ENCODE data around the gene CCDC14.

- TF ChIP-seq CTCF (conservative IDR thresholded peaks at IDR 0.05; ENCODE audit: low read depth, low read length) (no peak), MAZ (IDR thresholded peaks at IDR 0.05; ENCODE audit: borderline replicate concordance, low read depth, low read length) (no peak), USF2 (IDR thresholded peaks at IDR 0.05; ENCODE audit: low read depth, low read length) (no peak), RAD21 (IDR thresholded peaks at IDR 0.05; ENCODE audit: low read length) (no peak), POLR2A (IDR thresholded peaks at IDR 0.05; ENCODE audit: low read depth, low read length) (no peak), CHD1 (IDR thresholded peaks at IDR 0.05; ENCODE audit: low read depth, low read length) (no peak), BHLHE40 (IDR thresholded peaks at IDR 0.05; ENCODE audit: low read depth, low read length) (no peak), RCOR1 (IDR thresholded peaks at IDR 0.05; ENCODE audit: insufficient replicate concordance, low read length) (no peak), CEBPB (IDR thresholded peaks at IDR 0.05; ENCODE audit: low read depth, low read length) (no peak), SMC3 (IDR thresholded peaks at IDR 0.05; ENCODE audit: low read depth, low read length) (no peak), FOS (IDR thresholded peaks at IDR 0.05; ENCODE audit: low read depth, low read length) (no peak), MXI1 (IDR thresholded peaks at IDR 0.05; ENCODE audit: borderline replicate concordance, low read depth, low read length) (no peak), MAFK (IDR thresholded peaks at IDR 0.05; ENCODE audit: low read depth, low read length) (no peak), ELK1 (IDR thresholded peaks at IDR 0.05; ENCODE audit: borderline replicate concordance, low read depth, low read length) (no peak)
Measured at GRCh38 chr3:123926396-123926795, 34.6 kb downstream of the CCDC14 start.
